Glutamatergic neuron (in vitro differentiated cells): ENCODE measurements around the gene XYLT1. TPM values are rescaled to one million over a fixed set of nuclear protein-coding genes. Genes with fewer than 3 reads are reported as not detected.

Source experiments
- DNase-seq: peaks from one replicate; pipeline ENCODE4 v3.0.0; 2022
- H3K27ac Mint-ChIP-seq: one replicate; pipeline ENCODE4 v1.8.0; 2020; ENCODE audit warnings: mild to moderate bottlenecking, mixed read lengths, inconsistent platforms; ENCODE audit not compliant: unreplicated experiment
- H3K27me3 Mint-ChIP-seq: one replicate; pipeline ENCODE4 v1.8.0; 2020; ENCODE audit warnings: mild to moderate bottlenecking, moderate library complexity, mixed read lengths, inconsistent platforms; ENCODE audit not compliant: unreplicated experiment
- H3K36me3 Mint-ChIP-seq: one replicate; pipeline ENCODE4 v1.8.0; 2020; ENCODE audit warnings: mild to moderate bottlenecking, mixed read lengths, inconsistent platforms; ENCODE audit not compliant: unreplicated experiment
- H3K4me1 Mint-ChIP-seq: one replicate; pipeline ENCODE4 v1.8.0; 2020; ENCODE audit warnings: mild to moderate bottlenecking, low read depth, mixed read lengths, inconsistent platforms; ENCODE audit not compliant: unreplicated experiment
- H3K4me3 Mint-ChIP-seq: one replicate; pipeline ENCODE4 v1.8.0; 2020; ENCODE audit warnings: mild to moderate bottlenecking, mixed read lengths, inconsistent platforms; ENCODE audit not compliant: unreplicated experiment
- H3K9me3 Mint-ChIP-seq: one replicate; pipeline ENCODE4 v1.8.0; 2020; ENCODE audit warnings: mild to moderate bottlenecking, moderate library complexity, mixed read lengths, inconsistent platforms; ENCODE audit not compliant: unreplicated experiment
- CTCF ChIP-seq: fragments of 200-600 bp; sonication (generic); IDR thresholded peaks from one replicate; pipeline ENCODE4 v1.5.0; 2021; ENCODE audit not compliant: partially characterized antibody, unreplicated experiment
- total RNA-seq: library from RNA; stranded (reverse); fragmentation: NEBNext Ultra II Directional; extraction: Animal tissue kit (Norgen Biotek cat#: 25700); gene quantifications from one replicate; pipeline ENCODE4 v1.2.1, GENCODE V29; 2021; ENCODE audit not compliant: unreplicated experiment

XYLT1 gene
- total RNA-seq, 1 donor from 2014 or later: 18.4 TPM

- no peak for DNase-seq
- Mint-ChIP-seq H3K9me3 (peaks cover 10% of the 10 kb centered on the region), H3K4me3 (no peak overlapping the region), H3K27me3 (no peaks in the 10 kb centered on the region), H3K36me3 (no peaks in the 10 kb centered on the region), H3K27ac (no peak overlapping the region), H3K4me1 (peaks cover 33% of the 10 kb centered on the region)
- no peak for TF ChIP-seq CTCF
Measured at GRCh38 chr16:17384471-17384870, 86.3 kb downstream of the XYLT1 start.

- no peak overlapping the region for H3K4me3 Mint-ChIP-seq
- H3K27me3 Mint-ChIP-seq: no peaks in the 10 kb centered on the region
- H3K27ac Mint-ChIP-seq: no peak overlapping the region
- H3K36me3 Mint-ChIP-seq: no peaks in the 10 kb centered on the region
- peaks cover 10% of the 10 kb centered on the region for H3K9me3 Mint-ChIP-seq
- no peak for DNase-seq
- TF ChIP-seq CTCF: no peak
- peaks cover 37% of the 10 kb centered on the region for H3K4me1 Mint-ChIP-seq
Measured at GRCh38 chr16:17382949-17383863, 87.6 kb downstream of the XYLT1 start.

GRCh38 chr16:17382514-17382913, 88.2 kb downstream of the XYLT1 start:
- no peak for TF ChIP-seq CTCF
- Mint-ChIP-seq H3K4me1 (peaks cover 39% of the 10 kb centered on the region), H3K4me3 (no peak overlapping the region), H3K36me3 (no peaks in the 10 kb centered on the region), H3K9me3 (peaks cover 5% of the 10 kb centered on the region), H3K27ac (no peak overlapping the region), H3K27me3 (no peaks in the 10 kb centered on the region)
- DNase-seq: no peak

GRCh38 chr16:17381784-17382183, 89.0 kb downstream of the XYLT1 start:
- Mint-ChIP-seq H3K9me3 (peaks cover 4% of the 10 kb centered on the region), H3K27ac (no peak overlapping the region), H3K36me3 (no peaks in the 10 kb centered on the region), H3K4me1 (peaks cover 38% of the 10 kb centered on the region), H3K4me3 (no peak overlapping the region), H3K27me3 (no peaks in the 10 kb centered on the region)
- no peak for TF ChIP-seq CTCF
- no peak for DNase-seq

- Mint-ChIP-seq H3K4me1 (peaks cover 27% of the 10 kb centered on the region), H3K27ac (no peak overlapping the region), H3K27me3 (no peaks in the 10 kb centered on the region), H3K9me3 (peaks cover 4% of the 10 kb centered on the region), H3K36me3 (no peaks in the 10 kb centered on the region), H3K4me3 (no peak overlapping the region)
- TF ChIP-seq CTCF: no peak
- no peak for DNase-seq
Measured at GRCh38 chr16:17380613-17381012, 90.1 kb downstream of the XYLT1 start.
